PC-3 (cell line): ENCODE data around the gene AGBL1.

Source experiments
- EZH2 ChIP-seq: fragments of 300-600 bp; sonication (generic); IDR thresholded peaks from one replicate; pipeline ENCODE4 v1.6.1; 2017; ENCODE audit warnings: antibody characterized with exemption, mild to moderate bottlenecking, low read length; ENCODE audit not compliant: unreplicated experiment
- EZH2phosphoT487 ChIP-seq: fragments of 300-600 bp; sonication (generic); IDR thresholded peaks from 2 replicates; pipeline ENCODE4 v1.6.1; 2018; ENCODE audit warnings: mild to moderate bottlenecking, antibody characterized with exemption, low read length, borderline replicate concordance
- TF ChIP-seq, protein P1 (sequence below): fragments of 300-600 bp; sonication (generic); conservative IDR thresholded peaks from 2 replicates; pipeline ENCODE4 v1.5.1; 2017; ENCODE audit warnings: antibody characterized with exemption, low read depth, mild to moderate bottlenecking, low read length

DNA sequence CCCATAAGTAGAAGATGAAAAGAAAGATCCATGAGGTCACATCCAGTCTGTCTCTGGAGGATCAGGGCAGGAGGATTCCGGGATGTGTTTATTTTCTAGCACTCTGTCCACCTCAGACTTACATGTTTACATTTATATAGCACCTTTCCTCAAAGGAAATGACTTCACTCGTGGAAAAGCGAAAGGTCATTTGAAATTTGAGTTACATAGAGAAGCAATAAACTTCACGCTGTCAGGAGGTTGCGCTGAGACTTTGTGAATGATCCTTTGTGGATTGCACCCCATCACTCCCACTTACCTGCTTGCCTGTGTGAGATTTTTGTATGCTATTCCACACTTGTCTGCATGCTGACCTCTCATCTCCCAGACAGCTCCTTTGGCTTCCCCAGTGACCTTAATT, 540.5 kb downstream of the AGBL1 start:
- TF ChIP-seq, protein P1, sequence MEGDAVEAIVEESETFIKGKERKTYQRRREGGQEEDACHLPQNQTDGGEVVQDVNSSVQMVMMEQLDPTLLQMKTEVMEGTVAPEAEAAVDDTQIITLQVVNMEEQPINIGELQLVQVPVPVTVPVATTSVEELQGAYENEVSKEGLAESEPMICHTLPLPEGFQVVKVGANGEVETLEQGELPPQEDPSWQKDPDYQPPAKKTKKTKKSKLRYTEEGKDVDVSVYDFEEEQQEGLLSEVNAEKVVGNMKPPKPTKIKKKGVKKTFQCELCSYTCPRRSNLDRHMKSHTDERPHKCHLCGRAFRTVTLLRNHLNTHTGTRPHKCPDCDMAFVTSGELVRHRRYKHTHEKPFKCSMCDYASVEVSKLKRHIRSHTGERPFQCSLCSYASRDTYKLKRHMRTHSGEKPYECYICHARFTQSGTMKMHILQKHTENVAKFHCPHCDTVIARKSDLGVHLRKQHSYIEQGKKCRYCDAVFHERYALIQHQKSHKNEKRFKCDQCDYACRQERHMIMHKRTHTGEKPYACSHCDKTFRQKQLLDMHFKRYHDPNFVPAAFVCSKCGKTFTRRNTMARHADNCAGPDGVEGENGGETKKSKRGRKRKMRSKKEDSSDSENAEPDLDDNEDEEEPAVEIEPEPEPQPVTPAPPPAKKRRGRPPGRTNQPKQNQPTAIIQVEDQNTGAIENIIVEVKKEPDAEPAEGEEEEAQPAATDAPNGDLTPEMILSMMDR: no peak
- no peak for TF ChIP-seq EZH2phosphoT487
- TF ChIP-seq EZH2: no peak
